ENCODE measurements around the gene SPECC1.
"Not testable (repeated sequence)": the region's sequence is repeated elsewhere in the genome, so short reads cannot be mapped to it uniquely, and the experiment has no call there.

SPECC1 gene

GRCh38 chr17:20010099-20010863 is 1.1 kb downstream of the SPECC1 start:
- Histone ChIP-seq H3K9me2 (ENCODE audit: low read depth, low read length) (no peaks in the 10 kb centered on the region), H3K27ac (ENCODE audit: low read depth, low read length, poor library complexity, severe bottlenecking) (no peak overlapping the region), H3K9me3 (ENCODE audit: low read length) (no peaks in the 10 kb centered on the region), H3K36me3 (ENCODE audit: insufficient read depth, low read length) (no peaks in the 10 kb centered on the region), H3K79me2 (ENCODE audit: insufficient read depth, low read length) (no peaks in the 10 kb centered on the region), H3K4me3 (ENCODE audit: low read depth, low read length, poor library complexity, severe bottlenecking) (peak overlapping the region; percentile 63), H4K20me1 (ENCODE audit: insufficient read depth, low read length) (no peaks in the 10 kb centered on the region), H3F3A (ENCODE audit: insufficient read depth, low read length) (no peaks in the 10 kb centered on the region), H3K9ac (ENCODE audit: low read length) (no peak overlapping the region), H3K27me3 (ENCODE audit: insufficient read depth, low read length) (no peaks in the 10 kb centered on the region), H2AFZ (ENCODE audit: low read length) (no peak overlapping the region), H3K4me1 (ENCODE audit: insufficient read depth, low read length, severe bottlenecking) (peaks cover 18% of the 10 kb centered on the region), H3K4me2 (ENCODE audit: low read length) (peak overlapping the region; percentile 88)
- TF ChIP-seq EZH2 (IDR thresholded peaks at IDR 0.05; ENCODE audit: borderline replicate concordance, low read length) (no peak), CTCF (IDR thresholded peaks at IDR 0.05; ENCODE audit: low read length) (peak; percentile 23; the same call in 1 of the 2 replicates)

- H3F3A ChIP-seq (ENCODE audit: insufficient read depth, low read length), result no peaks in the 10 kb centered on the region
- H3K27ac ChIP-seq (ENCODE audit: low read depth, low read length, poor library complexity, severe bottlenecking), result no peak overlapping the region
- H3K4me1 ChIP-seq (ENCODE audit: insufficient read depth, low read length, severe bottlenecking), result peaks cover 18% of the 10 kb centered on the region
- TF ChIP-seq EZH2 (IDR thresholded peaks at IDR 0.05; ENCODE audit: borderline replicate concordance, low read length) (no peak), CTCF (IDR thresholded peaks at IDR 0.05; ENCODE audit: low read length) (no peak)
- H3K36me3 ChIP-seq (ENCODE audit: insufficient read depth, low read length), result no peaks in the 10 kb centered on the region
- H3K27me3 ChIP-seq (ENCODE audit: insufficient read depth, low read length), result no peaks in the 10 kb centered on the region
- no peaks in the 10 kb centered on the region for H3K9me3 ChIP-seq (ENCODE audit: low read length)
- no peaks in the 10 kb centered on the region for H4K20me1 ChIP-seq (ENCODE audit: insufficient read depth, low read length)
- no peaks in the 10 kb centered on the region for H3K79me2 ChIP-seq (ENCODE audit: insufficient read depth, low read length)
- H3K9me2 ChIP-seq (ENCODE audit: low read depth, low read length), result no peaks in the 10 kb centered on the region
- H3K4me2 ChIP-seq (ENCODE audit: low read length), result no peak overlapping the region
- no peak overlapping the region for H3K4me3 ChIP-seq (ENCODE audit: low read depth, low read length, poor library complexity, severe bottlenecking)
- no peak overlapping the region for H3K9ac ChIP-seq (ENCODE audit: low read length)
- H2AFZ ChIP-seq (ENCODE audit: low read length), result no peak overlapping the region
Measured at GRCh38 chr17:20010936-20011335, 1.8 kb downstream of the SPECC1 start.

GRCh38 chr17:20012017-20012536 is 2.9 kb downstream of the SPECC1 start:
- Histone ChIP-seq H3K4me2 (ENCODE audit: low read length) (no peak overlapping the region), H3K4me3 (ENCODE audit: low read depth, low read length, poor library complexity, severe bottlenecking) (no peak overlapping the region), H3K9ac (ENCODE audit: low read length) (no peak overlapping the region)

GRCh38 chr17:20016475-20016992 is 7.4 kb downstream of the SPECC1 start:
- not testable (repeated sequence) for H3K9ac ChIP-seq (ENCODE audit: low read length); H3K4me3 ChIP-seq (ENCODE audit: low read depth, low read length, poor library complexity, severe bottlenecking); H3K4me2 ChIP-seq (ENCODE audit: low read length); H3F3A ChIP-seq (ENCODE audit: insufficient read depth, low read length); H3K36me3 ChIP-seq (ENCODE audit: insufficient read depth, low read length); H3K4me1 ChIP-seq (ENCODE audit: insufficient read depth, low read length, severe bottlenecking); H3K27ac ChIP-seq (ENCODE audit: low read depth, low read length, poor library complexity, severe bottlenecking); H3K27me3 ChIP-seq (ENCODE audit: insufficient read depth, low read length); H3K79me2 ChIP-seq (ENCODE audit: insufficient read depth, low read length); H4K20me1 ChIP-seq (ENCODE audit: insufficient read depth, low read length); H3K9me3 ChIP-seq (ENCODE audit: low read length); H2AFZ ChIP-seq (ENCODE audit: low read length); H3K9me2 ChIP-seq (ENCODE audit: low read depth, low read length)

More at GRCh38 chr17:20012017-20012536, 2.9 kb downstream of the SPECC1 start:
- H3F3A ChIP-seq (ENCODE audit: insufficient read depth, low read length), result no peaks in the 10 kb centered on the region
- no peaks in the 10 kb centered on the region for H4K20me1 ChIP-seq (ENCODE audit: insufficient read depth, low read length)
- no peaks in the 10 kb centered on the region for H3K36me3 ChIP-seq (ENCODE audit: insufficient read depth, low read length)
- no peaks in the 10 kb centered on the region for H3K9me3 ChIP-seq (ENCODE audit: low read length)
- no peak overlapping the region for H3K27ac ChIP-seq (ENCODE audit: low read depth, low read length, poor library complexity, severe bottlenecking)
- no peak for TF ChIP-seq CTCF (IDR thresholded peaks at IDR 0.05; ENCODE audit: low read length)
- no peaks in the 10 kb centered on the region for H3K9me2 ChIP-seq (ENCODE audit: low read depth, low read length)
- H3K4me1 ChIP-seq (ENCODE audit: insufficient read depth, low read length, severe bottlenecking), result peaks cover 18% of the 10 kb centered on the region
- H2AFZ ChIP-seq (ENCODE audit: low read length), result no peak overlapping the region
- H3K27me3 ChIP-seq (ENCODE audit: insufficient read depth, low read length), result no peaks in the 10 kb centered on the region
- H3K79me2 ChIP-seq (ENCODE audit: insufficient read depth, low read length), result no peaks in the 10 kb centered on the region

Data from OCI-LY1 (cell line).